Spleen (tissue), 11 donors: ENCODE measurements around the gene BARX1. TPM values are rescaled to one million over a fixed set of nuclear protein-coding genes. Genes with fewer than 3 reads are reported as not detected.

Source experiments
- DNase-seq: peaks from one replicate; pipeline ENCODE4 v3.0.0-alpha.2; 2020
- H3K27ac ChIP-seq, 8 donors: fragments of 200-600 bp; sonication (generic) in 7 of 8; 1 replicate in 4 of 8; 2 replicates in 4 of 8; pipeline versions ENCODE4 v1.5.0 to v1.8.0; 2016 to 2021; ENCODE audit warnings: inconsistent platforms in 4 of 8, mild to moderate bottlenecking in 4 of 8, moderate library complexity in 1 of 8
- H3K27me3 ChIP-seq, 7 donors: fragments of 200-600 bp; sonication (generic) in 6 of 7; replicated peaks in 1 of 7; 1 replicate in 4 of 7; 2 replicates in 3 of 7; pipeline versions ENCODE4 v1.5.0 to v1.8.0; 2016 to 2021; ENCODE audit warnings: inconsistent platforms in 3 of 7, mild to moderate bottlenecking in 1 of 7
- H3K36me3 ChIP-seq, 6 donors: fragments of 200-600 bp; sonication (generic) in 5 of 6; 1 replicate in 4 of 6; 2 replicates in 2 of 6; pipeline versions ENCODE4 v1.5.0 to v1.8.0; 2016 to 2021; ENCODE audit warnings: inconsistent platforms in 2 of 6
- H3K4me1 ChIP-seq, 6 donors: fragments of 200-600 bp; sonication (generic) in 5 of 6; 1 replicate in 3 of 6; 2 replicates in 3 of 6; pipeline versions ENCODE4 v1.5.0 to v1.8.0; 2016 to 2021; ENCODE audit warnings: inconsistent platforms in 3 of 6
- H3K4me3 ChIP-seq, 8 donors: fragments of 200-600 bp; sonication (generic) in 7 of 8; 1 replicate in 4 of 8; 2 replicates in 4 of 8; pipeline versions ENCODE4 v1.5.0 to v1.8.0; 2016 to 2021; ENCODE audit warnings: inconsistent platforms in 4 of 8, mild to moderate bottlenecking in 4 of 8, moderate library complexity in 2 of 8
- H3K9me3 ChIP-seq, 8 donors: fragments of 200-600 bp; sonication (generic) in 7 of 8; 1 replicate in 4 of 8; 2 replicates in 4 of 8; pipeline versions ENCODE4 v1.5.0 to v1.8.0; 2016 to 2021; ENCODE audit warnings: inconsistent platforms in 4 of 8
- CTCF ChIP-seq, 11 experiments: fragments of 200-600 bp in 7 of 11; fragments of 450-650 bp in 4 of 11; sonication (generic) in 4 of 11; IDR thresholded peaks in 8 of 11; conservative IDR thresholded peaks in 3 of 11; 1 replicate in 7 of 11; 2 replicates in 4 of 11; pipeline versions ENCODE4 v1.4.0 to v1.8.0; 2016 to 2021; ENCODE audit warnings: antibody characterized with exemption in 11 of 11, inconsistent platforms in 4 of 11, mild to moderate bottlenecking in 1 of 11
- POLR2A ChIP-seq, 3 donors: fragments of 450-650 bp; IDR thresholded peaks; one replicate each; pipeline ENCODE4 v1.5.1; 2017; ENCODE audit warnings: antibody characterized with exemption in 3 of 3, mild to moderate bottlenecking in 1 of 3
- POLR2AphosphoS5 ChIP-seq, 3 donors: sonication (generic); formaldehyde crosslinking; IDR thresholded peaks; one replicate each; pipeline ENCODE4 v1.5.1; 2017; ENCODE audit warnings: antibody characterized with exemption in 3 of 3
- WGBS, 5 donors: extraction: QIAGEN DNeasy Blood & Tissue Kit in 3 of 5; methylation state at CpG; one replicate each; pipeline versions ENCODE4 v1.1.5 to v1.1.7; 2013 to 2018; 5-methylcytosine and 5-hydroxymethylcytosine counted together
- intact Hi-C: fragments of 100-400 bp; cut with DNase I; formaldehyde crosslinking; loops from one replicate; pipeline ENCODE4 v1.15.0; 2023; ENCODE audit warnings: low total_unique reads
- polyA plus RNA-seq, 3 donors: library from polyadenylated mRNA; stranded (reverse); fragments of 200-250 nt; gene quantifications; one replicate each; pipeline ENCODE4 v1.2.1, GENCODE V29; 2013
- total RNA-seq, 7 donors: library from RNA; depleted of rRNA in 3 of 7; stranded (reverse); fragments of >200 nt in 3 of 7; fragmentation: NEBNext Ultra II Directional in 4 of 7; extraction: Animal tissue kit (Norgen Biotek cat#: 25700) in 4 of 7; gene quantifications; one replicate each; pipeline versions ENCODE4 v1.1.0 to v1.2.1, GENCODE V29; 2016 to 2021
- donor health status: healthy with polysubstance abuse.
- donor health status: DM: no; HTN: no; CAD: no; lungs with moderate emphysema.
- donor health status: DM: no; HTN: no; CAD: no.
- donor health status: Bipolar disorder and iron deficiency.
- donor health status: healthy.
- donor health status: DM: no; HTN: no; CAD: no.
- donor health status: DM: yes; HTN: yes; CAD: no.

BARX1 gene
- total and polyA plus RNA-seq, 10 donors, result 0.07 to 0.21 TPM; not detected in 8

- DNase-seq, result no peak
- TF ChIP-seq POLR2A (IDR thresholded peaks at IDR 0.05) (no peak), CTCF (IDR thresholded peaks at IDR 0.05 in 8 of 11, conservative IDR thresholded peaks at IDR 0.05 in 3 of 11) (no peak), POLR2AphosphoS5 (IDR thresholded peaks at IDR 0.05) (no peak)
- Histone ChIP-seq H3K27ac (no peak overlapping the region), H3K4me3 (no peak overlapping the region), H3K4me1 (no peaks in the 10 kb centered on the region), H3K36me3 (no peaks in the 10 kb centered on the region), H3K27me3 (no peaks in the 10 kb centered on the region), H3K9me3 (peaks cover 0 to 14% (median 1%) of the 10 kb centered on the region in 8 donors)
- intact Hi-C loops, result no loop called here
- 92 to 96% (median 95%) methylated on average over 3 of the region's 3 CpGs for WGBS, 5 donors
Observed at GRCh38 chr9:93996367-93996766, 41.2 kb upstream of the BARX1 start.

GRCh38 chr9:93994545-93994944, 39.4 kb upstream of the BARX1 start:
- Histone ChIP-seq H3K4me1 (no peaks in the 10 kb centered on the region), H3K27ac (no peak overlapping the region), H3K4me3 (no peak overlapping the region), H3K27me3 (no peaks in the 10 kb centered on the region), H3K36me3 (no peaks in the 10 kb centered on the region), H3K9me3 (peaks cover 0 to 32% (median 20%) of the 10 kb centered on the region in 8 donors)
- no peak for TF ChIP-seq CTCF (IDR thresholded peaks at IDR 0.05 in 8 of 11, conservative IDR thresholded peaks at IDR 0.05 in 3 of 11)
- TF ChIP-seq POLR2AphosphoS5 (IDR thresholded peaks at IDR 0.05), result no peak
- TF ChIP-seq POLR2A (IDR thresholded peaks at IDR 0.05), result no peak
- DNase-seq, result no peak
- intact Hi-C loops, result no loop called here
- 43 to 83% (median 67%) methylated on average over 1 of the region's 1 CpG for WGBS, 5 donors

- intact Hi-C loops, result no loop called here
- Histone ChIP-seq H3K4me1 (no peaks in the 10 kb centered on the region), H3K4me3 (no peak overlapping the region), H3K27ac (no peak overlapping the region), H3K9me3 (peaks cover 0 to 33% (median 21%) of the 10 kb centered on the region in 8 donors), H3K27me3 (no peaks in the 10 kb centered on the region), H3K36me3 (no peaks in the 10 kb centered on the region)
- 60 to 67% (median 63%) methylated on average over 3 of the region's 3 CpGs for WGBS, 5 donors
- no peak for DNase-seq
- TF ChIP-seq POLR2A (IDR thresholded peaks at IDR 0.05) (no peak), POLR2AphosphoS5 (IDR thresholded peaks at IDR 0.05) (no peak), CTCF (IDR thresholded peaks at IDR 0.05 in 8 of 11, conservative IDR thresholded peaks at IDR 0.05 in 3 of 11) (no peak)
Observed at GRCh38 chr9:93994132-93994531, 39.0 kb upstream of the BARX1 start.

- Histone ChIP-seq H3K27ac (no peak overlapping the region), H3K27me3 (no peaks in the 10 kb centered on the region), H3K36me3 (no peaks in the 10 kb centered on the region), H3K9me3 (peaks cover 0 to 31% (median 23%) of the 10 kb centered on the region in 8 donors), H3K4me3 (no peak overlapping the region), H3K4me1 (no peaks in the 10 kb centered on the region)
- no peak for DNase-seq
- intact Hi-C loops, result no loop called here
- TF ChIP-seq POLR2A (IDR thresholded peaks at IDR 0.05), result no peak
- TF ChIP-seq CTCF (IDR thresholded peaks at IDR 0.05 in 8 of 11, conservative IDR thresholded peaks at IDR 0.05 in 3 of 11), result no peak
- no peak for TF ChIP-seq POLR2AphosphoS5 (IDR thresholded peaks at IDR 0.05)
- 88 to 96% (median 94%) methylated on average over 2 of the region's 2 CpGs for WGBS, 5 donors
Observed at GRCh38 chr9:93992830-93993229, 37.7 kb upstream of the BARX1 start.
